K562 (cell line): ENCODE data around the gene PRCP. TPM values are rescaled to one million over a fixed set of nuclear protein-coding genes. Genes with fewer than 3 reads are reported as not detected.

Source experiments
- ATAC-seq: fragments of 200-7000 bp; cut with Tn5 transposase; 3 replicates; pipeline ENCODE4 v1.9.1; 2020; ENCODE audit warnings: moderate library complexity
- BruUV-seq: library from RNA; stranded (reverse); fragments of 400-500 nt; replicated peaks from 2 replicates; lab custom pipeline; 2021; lab: Mats Ljungman, UMichigan
- CTCF ChIA-PET: fragments of 300-600 bp; formaldehyde crosslinking; extraction: SDS; loops from one replicate; lab custom pipeline; 2021; ENCODE audit warnings: low intra/inter-chr PET ratio; lab: Yijun Ruan, JAX
- POLR2A ChIA-PET: fragments of 300-600, 350-650 bp; sonication (Branson Sonifier 250); formaldehyde crosslinking; extraction: SDS; loops from one replicate; lab custom pipeline; 2021; ENCODE audit warnings: antibody characterized with exemption, inconsistent platforms; lab: Yijun Ruan, JAX
- DNase-seq, 4 experiments: peaks; one replicate each; pipeline versions ENCODE4 v3.0.0 to v3.0.0-alpha.2; 2011 to 2018; ENCODE audit warnings: low spot score in 3 of 4, mixed read lengths in 3 of 4; ENCODE audit errors: extremely low read depth in 1 of 4
- FAIRE-seq: peaks from 2 replicates; lab custom pipeline; 2011; peaks lifted over from hg19 to GRCh38; lab: Jason Lieb, UNC
- H2AFZ ChIP-seq: 2 replicates; pipeline ENCODE4 v1.6.0; 2011; ENCODE audit warnings: low read depth, low read length, control low read depth, inconsistent platforms
- H3K27ac ChIP-seq: fragments of 200-600 bp; 3 replicates; pipeline ENCODE4 v1.8.0; 2011; ENCODE audit warnings: low read depth, mild to moderate bottlenecking, control low read depth, inconsistent platforms, low read length, moderate library complexity, mixed read lengths; ENCODE audit errors: extremely low read depth
- H3K27me3 ChIP-seq, 2 experiments: fragments of 300-600 bp in 1 of 2; 2 replicates in 1 of 2; 3 replicates in 1 of 2; pipeline versions ENCODE4 v1.6.0 to v1.8.0; 2011; ENCODE audit warnings: inconsistent platforms in 2 of 2, low read length in 2 of 2, mild to moderate bottlenecking in 1 of 2, mixed read lengths in 1 of 2, moderate library complexity in 1 of 2; ENCODE audit not compliant: control insufficient read depth in 2 of 2, insufficient read depth in 2 of 2
- H3K36me3 ChIP-seq: fragments of 300-600 bp; 3 replicates; pipeline ENCODE4 v1.8.0; 2011; ENCODE audit warnings: mild to moderate bottlenecking, low read length, inconsistent platforms; ENCODE audit not compliant: control insufficient read depth, insufficient read depth
- H3K4me1 ChIP-seq, 2 experiments: fragments of 200-600 bp in 1 of 2; replicated peaks in 1 of 2; 2 replicates in 1 of 2; 3 replicates in 1 of 2; pipeline versions ENCODE4 v1.5.1 to v1.8.0; 2011; ENCODE audit warnings: inconsistent platforms in 2 of 2, low read length in 2 of 2, mild to moderate bottlenecking in 1 of 2, mixed read lengths in 1 of 2, moderate library complexity in 1 of 2; ENCODE audit not compliant: control insufficient read depth in 2 of 2, insufficient read depth in 2 of 2
- H3K4me2 ChIP-seq: 2 replicates; pipeline ENCODE4 v1.6.1; 2011; ENCODE audit warnings: low read length, control low read depth, inconsistent platforms, mixed read lengths; ENCODE audit not compliant: insufficient read depth
- H3K4me3 ChIP-seq: fragments of 200-600 bp; sonication (generic), shearing (Covaris generic); 2 replicates; pipeline ENCODE4 v1.5.1; 2016; ENCODE audit warnings: control low read depth, inconsistent platforms
- H3K79me2 ChIP-seq: fragments of 200-600 bp; 3 replicates; pipeline ENCODE4 v1.8.0; 2011; ENCODE audit warnings: low read length, inconsistent platforms; ENCODE audit not compliant: control insufficient read depth, insufficient read depth
- H3K9ac ChIP-seq, 2 experiments: 2 replicates each; pipeline versions ENCODE4 v1.6.0 to v1.6.1; 2011; ENCODE audit warnings: low read depth in 2 of 2, low read length in 2 of 2, control low read depth in 1 of 2, inconsistent platforms in 1 of 2, mild to moderate bottlenecking in 1 of 2, mixed read lengths in 1 of 2; ENCODE audit not compliant: insufficient read depth in 1 of 2
- H3K9me1 ChIP-seq: one replicate; pipeline ENCODE4 v1.6.0; 2011; ENCODE audit warnings: inconsistent platforms, mild to moderate bottlenecking, low read length, moderate library complexity; ENCODE audit not compliant: control insufficient read depth, insufficient read depth
- H3K9me3 ChIP-seq: replicated peaks from 2 replicates; pipeline ENCODE4 v1.5.1; 2011; ENCODE audit warnings: low read depth, low read length, inconsistent platforms; ENCODE audit not compliant: control insufficient read depth, insufficient read depth
- H4K20me1 ChIP-seq: replicated peaks from 2 replicates; pipeline ENCODE4 v1.6.1; 2011; ENCODE audit warnings: low read length, inconsistent platforms, mixed read lengths; ENCODE audit not compliant: control insufficient read depth, insufficient read depth
- ATF4 ChIP-seq: fragments of 450-650 bp; formaldehyde crosslinking; IDR thresholded peaks from 2 replicates; pipeline ENCODE4 v1.4.0; 2022; ENCODE audit warnings: mild to moderate bottlenecking, moderate library complexity
- DPF2 ChIP-seq: fragments of 450-650 bp; IDR thresholded peaks from 2 replicates; pipeline ENCODE4 v1.6.1; 2016
- ILK ChIP-seq: fragments of 450-650 bp; IDR thresholded peaks from 2 replicates; pipeline ENCODE4 v1.6.1; 2016; ENCODE audit warnings: missing genetic modification characterization, low read depth, mild to moderate bottlenecking, missing compliant biosample characterization, moderate library complexity, borderline replicate concordance
- MTA1 ChIP-seq: fragments of 450-650 bp; IDR thresholded peaks from 2 replicates; pipeline ENCODE4 v1.6.1; 2017; ENCODE audit warnings: borderline replicate concordance
- NFIX ChIP-seq: fragments of 250-450 bp; sonication (Bioruptor Pico); IDR thresholded peaks from 2 replicates; pipeline ENCODE4 v1.4.0; 2020; ENCODE audit warnings: low read depth, mild to moderate bottlenecking, moderate library complexity
- PHTF2 ChIP-seq: fragments of 250-450 bp; sonication (Bioruptor Pico); IDR thresholded peaks from 2 replicates; pipeline ENCODE4 v1.5.0; 2021; ENCODE audit warnings: mild to moderate bottlenecking
- RBM17 ChIP-seq: fragments of 200-400 bp; formaldehyde crosslinking; IDR thresholded peaks from 2 replicates; pipeline ENCODE4 v1.6.1; 2017; ENCODE audit warnings: low read depth, mild to moderate bottlenecking, low read length, borderline replicate concordance
- RREB1 ChIP-seq: fragments of 250-450 bp; sonication (Bioruptor Pico); IDR thresholded peaks from 2 replicates; pipeline ENCODE4 v1.4.0; 2020
- SIN3B ChIP-seq: fragments of 450-650 bp; IDR thresholded peaks from 2 replicates; pipeline ENCODE4 v1.6.1; 2017; ENCODE audit warnings: low read depth, mild to moderate bottlenecking, moderate library complexity
- STAT5A ChIP-seq: IDR thresholded peaks from 2 replicates; pipeline ENCODE4 v1.6.1; 2012; ENCODE audit warnings: low read length, inconsistent platforms, borderline replicate concordance
- ZNF174 ChIP-seq: fragments of 250-450 bp; sonication (Bioruptor Pico); IDR thresholded peaks from 2 replicates; pipeline ENCODE4 v1.4.0; 2020; ENCODE audit warnings: mild to moderate bottlenecking
- ZNF24 ChIP-seq: fragments of 450-650 bp; IDR thresholded peaks from 2 replicates; pipeline ENCODE4 v1.6.1; 2016
- ZNF354B ChIP-seq: fragments of 250-450 bp; sonication (Bioruptor Pico); IDR thresholded peaks from 2 replicates; pipeline ENCODE4 v1.4.0; 2020
- ZNF395 ChIP-seq: fragments of 200-800 bp; sonication (Bioruptor generic); IDR thresholded peaks from 2 replicates; pipeline ENCODE4 v1.6.1; 2017; ENCODE audit warnings: missing genetic modification characterization, missing compliant biosample characterization
- WGBS: fragments of 100-300 bp; shearing (Covaris generic); methylation state at CpG from one replicate; pipeline ENCODE4 v1.1.6; 2016; ENCODE audit warnings: low coverage, mixed read lengths; ENCODE audit not compliant: insufficient coverage; ENCODE audit errors: missing lambda C conversion rate; 5-methylcytosine and 5-hydroxymethylcytosine counted together
- in situ Hi-C: fragments of 300-500 bp; cut with MboI; formaldehyde crosslinking; loops from 4 replicates; pipeline ENCODE4 v1.15.0; 2018; ENCODE audit warnings: inconsistent platforms, mixed read lengths
- intact Hi-C: fragments of 100-400 bp; cut with micrococcal nuclease; formaldehyde crosslinking; loops from 2 replicates; pipeline ENCODE4 v1.14.2; 2022
- polyA plus RNA-seq, 8 experiments: library from polyadenylated mRNA; depleted of rRNA in 4 of 8; stranded (reverse) in 5 of 8; unstranded in 3 of 8; fragments of >200 nt; fragmentation: Nextera tagmentation in 2 of 8; fragmentation: Illumina TruSeq in 1 of 8; extraction: Ambion mirVana in 2 of 8; extraction: Trizol in 1 of 8; gene quantifications; 2 replicates each; pipeline versions ENCODE4 v1.2.1 to v1.2.3, GENCODE V29; 2011 to 2014; ENCODE audit warnings: inconsistent platforms in 1 of 8, missing spikeins in 1 of 8
- total RNA-seq, 7 experiments: library from RNA; depleted of rRNA in 6 of 7; stranded (reverse); fragments of >200 nt in 6 of 7; fragmentation: Illumina TruSeq in 2 of 7; extraction: Trizol in 2 of 7; gene quantifications; 2 replicates each; pipeline versions ENCODE4 v1.2.1 to v1.2.3, GENCODE V29; 2011 to 2021; ENCODE audit warnings: low replicate concordance in 1 of 7

PRCP gene
- total and polyA plus RNA-seq, 9 of the 15 experiments (the other 6 are each of a cell fraction or from before 2014, with no cell fraction given) = 9.5 to 43.1 (median 23.2) TPM

- no peak overlapping the region for H3K4me3 ChIP-seq
- H3K27me3 ChIP-seq = no peaks in the 10 kb centered on the region
- peak; percentile 81 for FAIRE-seq
- in situ Hi-C loops (no loop called here), intact Hi-C loops (loop anchor here (5.0 kb wide), 1 partner anchor 69 kb away; no protein-coding TSS in a partner anchor)
- peak overlapping the region; percentile 70 for H3K4me2 ChIP-seq
- CTCF ChIA-PET = no interaction called here
- no peaks in the 10 kb centered on the region for H3K79me2 ChIP-seq
- H4K20me1 ChIP-seq = no peaks in the 10 kb centered on the region
- peak; percentile 78 for ATAC-seq
- WGBS = 13% methylated on average over 6 of the region's 6 CpGs
- peaks cover 29 to 46% of the 10 kb centered on the region in 2 experiments for H3K4me1 ChIP-seq
- H3K36me3 ChIP-seq = no peaks in the 10 kb centered on the region
- H3K9ac ChIP-seq = 0 out of 4 replicates have a peak overlapping the region, but pooled peaks of 1 of the 2 experiments have one; percentile 24
- POLR2A ChIA-PET = interaction anchor here (0.7 to 1.8 kb wide), 3 partner anchors 9 to 45 kb away, joined by 3 to 5 read pairs (median 4); no protein-coding TSS in a partner anchor
- no TSS peak for BruUV-seq
- H3K9me1 ChIP-seq = no peaks in the 10 kb centered on the region
- DNase-seq = peak; percentile 43 to 74 (median 59)
- H3K9me3 ChIP-seq = no peaks in the 10 kb centered on the region
- peak overlapping the region; percentile 35; the same call in 2 of the 3 replicates for H3K27ac ChIP-seq
- peak overlapping the region; percentile 64 for H2AFZ ChIP-seq
- TF ChIP-seq DPF2 = peak; percentile 23; the same call in 1 of the 2 replicates
- no peak for TF ChIP-seq ZNF354B (CRISPR knock-in tag)
- TF ChIP-seq ZNF174 (CRISPR knock-in tag) = no peak
- TF ChIP-seq SIN3B = no peak
- TF ChIP-seq MTA1 = 0 out of 2 replicates have a peak, but pooled peaks have one; percentile 14
- no peak for TF ChIP-seq NFIX (CRISPR knock-in tag)
- TF ChIP-seq ZNF395 (CRISPR knock-in tag) = no peak
- no peak for TF ChIP-seq ATF4 (CRISPR knock-in tag)
- TF ChIP-seq ILK (tag) = no peak
- TF ChIP-seq STAT5A = no peak; the same call in 1 of the 2 replicates
- TF ChIP-seq PHTF2 (CRISPR knock-in tag) = no peak
- TF ChIP-seq ZNF24 = no peak
- no peak for TF ChIP-seq RREB1 (CRISPR knock-in tag)
- TF ChIP-seq RBM17 = no peak
These were observed 107.2 kb downstream of the PRCP start for GRCh38 chr11:82792822-82793569.
